ENCODE results near the gene TMEM131. TPM values are rescaled to one million over a fixed set of nuclear protein-coding genes. Genes with fewer than 3 reads are reported as not detected.

Gene TMEM131
- total RNA-seq, 1 donor from 2014 or later = 36.6 TPM

DNA sequence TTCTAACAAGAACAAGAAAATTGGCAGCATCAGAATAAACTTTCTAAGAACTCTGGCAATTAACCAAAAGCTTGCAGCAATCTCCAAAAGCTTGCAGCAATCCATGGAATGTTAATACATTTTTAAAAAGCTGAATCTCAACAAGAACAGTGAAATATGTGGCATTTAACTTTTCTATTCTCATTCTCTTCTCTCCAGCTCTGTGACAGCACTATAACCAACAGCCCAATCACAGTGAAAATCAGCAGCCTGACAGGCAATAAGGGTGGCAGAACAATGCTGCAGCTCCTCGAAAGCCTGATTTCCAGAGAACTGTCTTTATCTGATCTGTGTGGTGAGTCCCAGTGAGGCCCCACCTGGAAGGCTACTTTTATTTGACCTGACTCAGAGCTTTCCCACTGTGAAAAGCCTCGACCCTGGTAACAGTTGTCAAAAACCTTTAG, 60.0 kb downstream of the TMEM131 start:
- Mint-ChIP-seq H3K36me3 (ENCODE audit: unreplicated experiment) (peaks cover 5% of the 10 kb centered on the region), H3K27ac (ENCODE audit: unreplicated experiment) (peak overlapping the region; percentile 90)
- DNase-seq = no peak

GRCh38 chr2:97932975-97933662, 62.6 kb downstream of the TMEM131 start:
- peaks cover 40% of the 10 kb centered on the region for H3K4me1 Mint-ChIP-seq (ENCODE audit: low read depth, unreplicated experiment)
- H3K36me3 Mint-ChIP-seq (ENCODE audit: unreplicated experiment) = peaks cover 3% of the 10 kb centered on the region
- no peak for DNase-seq
- TF ChIP-seq, protein P1, sequence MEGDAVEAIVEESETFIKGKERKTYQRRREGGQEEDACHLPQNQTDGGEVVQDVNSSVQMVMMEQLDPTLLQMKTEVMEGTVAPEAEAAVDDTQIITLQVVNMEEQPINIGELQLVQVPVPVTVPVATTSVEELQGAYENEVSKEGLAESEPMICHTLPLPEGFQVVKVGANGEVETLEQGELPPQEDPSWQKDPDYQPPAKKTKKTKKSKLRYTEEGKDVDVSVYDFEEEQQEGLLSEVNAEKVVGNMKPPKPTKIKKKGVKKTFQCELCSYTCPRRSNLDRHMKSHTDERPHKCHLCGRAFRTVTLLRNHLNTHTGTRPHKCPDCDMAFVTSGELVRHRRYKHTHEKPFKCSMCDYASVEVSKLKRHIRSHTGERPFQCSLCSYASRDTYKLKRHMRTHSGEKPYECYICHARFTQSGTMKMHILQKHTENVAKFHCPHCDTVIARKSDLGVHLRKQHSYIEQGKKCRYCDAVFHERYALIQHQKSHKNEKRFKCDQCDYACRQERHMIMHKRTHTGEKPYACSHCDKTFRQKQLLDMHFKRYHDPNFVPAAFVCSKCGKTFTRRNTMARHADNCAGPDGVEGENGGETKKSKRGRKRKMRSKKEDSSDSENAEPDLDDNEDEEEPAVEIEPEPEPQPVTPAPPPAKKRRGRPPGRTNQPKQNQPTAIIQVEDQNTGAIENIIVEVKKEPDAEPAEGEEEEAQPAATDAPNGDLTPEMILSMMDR (IDR thresholded peaks at IDR 0.05; ENCODE audit: partially characterized antibody, unreplicated experiment) = no peak
- no peak overlapping the region for H3K27ac Mint-ChIP-seq (ENCODE audit: unreplicated experiment)
- H3K4me3 Mint-ChIP-seq (ENCODE audit: unreplicated experiment) = no peak overlapping the region
- peaks cover 4% of the 10 kb centered on the region for H3K9me3 Mint-ChIP-seq (ENCODE audit: unreplicated experiment)
- peaks cover 3% of the 10 kb centered on the region for H3K27me3 Mint-ChIP-seq (ENCODE audit: unreplicated experiment)

More for the DNA sequence above, 60.0 kb downstream of the TMEM131 start:
- Mint-ChIP-seq H3K4me1 (ENCODE audit: low read depth, unreplicated experiment) (peaks cover 35% of the 10 kb centered on the region), H3K4me3 (ENCODE audit: unreplicated experiment) (peak overlapping the region; percentile 67), H3K27me3 (ENCODE audit: unreplicated experiment) (peaks cover 3% of the 10 kb centered on the region), H3K9me3 (ENCODE audit: unreplicated experiment) (peaks cover 5% of the 10 kb centered on the region)
- TF ChIP-seq, protein P1 (IDR thresholded peaks at IDR 0.05; ENCODE audit: partially characterized antibody, unreplicated experiment) = no peak

GRCh38 chr2:97931858-97932225, 63.9 kb downstream of the TMEM131 start:
- Mint-ChIP-seq H3K4me3 (ENCODE audit: unreplicated experiment) (no peak overlapping the region), H3K27me3 (ENCODE audit: unreplicated experiment) (peaks cover 3% of the 10 kb centered on the region), H3K27ac (ENCODE audit: unreplicated experiment) (no peak overlapping the region), H3K9me3 (ENCODE audit: unreplicated experiment) (peaks cover 6% of the 10 kb centered on the region), H3K36me3 (ENCODE audit: unreplicated experiment) (peaks cover 8% of the 10 kb centered on the region), H3K4me1 (ENCODE audit: low read depth, unreplicated experiment) (peaks cover 35% of the 10 kb centered on the region)
- no peak for DNase-seq
- TF ChIP-seq, protein P1 (IDR thresholded peaks at IDR 0.05; ENCODE audit: partially characterized antibody, unreplicated experiment) = no peak

DNA sequence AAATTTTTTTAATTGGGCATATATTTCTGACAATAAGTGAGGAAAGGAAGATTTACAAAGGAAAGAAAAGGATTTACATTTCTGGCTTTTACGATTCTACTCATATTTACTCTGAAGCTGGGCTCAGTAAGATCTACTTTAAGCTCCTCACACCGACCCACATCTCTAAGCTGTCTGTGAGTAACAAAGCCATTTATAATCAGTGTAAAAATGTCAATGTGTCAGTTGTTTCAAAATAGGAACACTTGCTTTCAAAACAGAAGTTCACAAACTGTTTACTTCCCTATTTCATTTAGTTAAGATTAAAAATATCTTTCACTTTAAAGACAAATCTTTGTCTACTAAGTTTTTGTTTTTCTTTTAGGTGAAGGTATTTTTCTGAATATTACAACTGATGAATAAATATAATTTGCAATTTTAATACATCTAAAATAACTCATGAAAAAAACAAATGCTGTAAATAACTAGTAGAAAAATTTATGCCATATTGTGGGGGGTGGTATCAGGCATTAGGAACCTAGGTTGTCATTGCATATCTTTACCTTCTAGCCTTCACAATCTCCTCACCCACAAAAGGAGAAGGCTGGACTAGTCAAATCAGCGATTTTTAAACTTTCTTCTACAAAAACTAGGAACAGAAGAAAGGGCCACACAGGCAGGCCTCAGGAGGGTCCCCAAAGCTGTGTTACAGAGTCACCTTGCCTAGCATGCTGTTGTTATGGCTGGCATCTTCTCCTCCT, 64.5 kb downstream of the TMEM131 start:
- H3K4me1 Mint-ChIP-seq (ENCODE audit: low read depth, unreplicated experiment) = peaks cover 34% of the 10 kb centered on the region
- no peak for DNase-seq
- peaks cover 4% of the 10 kb centered on the region for H3K9me3 Mint-ChIP-seq (ENCODE audit: unreplicated experiment)
- H3K36me3 Mint-ChIP-seq (ENCODE audit: unreplicated experiment) = peaks cover 8% of the 10 kb centered on the region
- H3K27me3 Mint-ChIP-seq (ENCODE audit: unreplicated experiment) = peaks cover 1% of the 10 kb centered on the region
- no peak overlapping the region for H3K27ac Mint-ChIP-seq (ENCODE audit: unreplicated experiment)
- TF ChIP-seq, protein P1 (IDR thresholded peaks at IDR 0.05; ENCODE audit: partially characterized antibody, unreplicated experiment) = no peak
- no peak overlapping the region for H3K4me3 Mint-ChIP-seq (ENCODE audit: unreplicated experiment)

DNA sequence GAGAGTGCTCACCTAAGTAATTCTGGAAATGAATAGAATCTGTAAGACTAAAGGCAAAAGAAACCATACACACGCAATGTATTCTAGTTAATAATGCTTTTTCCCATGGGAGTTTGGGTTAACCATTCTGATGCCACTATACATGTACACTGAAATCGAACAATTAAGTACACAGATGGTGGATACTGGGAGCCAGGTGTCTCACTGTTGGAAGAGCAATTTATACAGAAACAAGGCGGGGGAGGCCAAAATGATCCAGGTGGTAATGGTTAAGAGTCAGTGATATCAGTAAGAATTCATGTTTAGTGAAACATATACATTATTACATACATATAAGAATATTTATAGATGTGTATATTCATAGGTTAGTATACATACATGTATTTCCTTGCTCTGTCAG, 67.2 kb downstream of the TMEM131 start:
- peaks cover 17% of the 10 kb centered on the region for H3K4me1 Mint-ChIP-seq (ENCODE audit: low read depth, unreplicated experiment)
- H3K4me3 Mint-ChIP-seq (ENCODE audit: unreplicated experiment) = no peak overlapping the region
- TF ChIP-seq, protein P1 (IDR thresholded peaks at IDR 0.05; ENCODE audit: partially characterized antibody, unreplicated experiment) = no peak

More for the DNA sequence above, 67.2 kb downstream of the TMEM131 start:
- Mint-ChIP-seq H3K9me3 (ENCODE audit: unreplicated experiment) (peaks cover 2% of the 10 kb centered on the region), H3K27me3 (ENCODE audit: unreplicated experiment) (no peaks in the 10 kb centered on the region), H3K27ac (ENCODE audit: unreplicated experiment) (no peak overlapping the region), H3K36me3 (ENCODE audit: unreplicated experiment) (peaks cover 8% of the 10 kb centered on the region)
- DNase-seq = no peak
